Activated CD8-positive, alpha-beta memory T cell treated with anti-CD3 and anti-CD28 coated beads, Interleukin-2, amount 50 U/mL, for 48 hours (primary cell): ENCODE measurements around the gene ZNF563.
"Not testable (repeated sequence)": the region's sequence is repeated elsewhere in the genome, so short reads cannot be mapped to it uniquely, and the experiment has no call there.

ENCODE experiments used
- DNase-seq: peaks from one replicate; pipeline ENCODE4 v3.0.0-alpha.2; 2020

ZNF563 gene

GRCh38 chr19:12333162-12334159, at the start of gene ZNF563:
TSS of gene ZNF563 (minus strand) at chr19:12333633. CDS start at chr19:12333482, 151 bp downstream.
- DNase-seq = peak; percentile 97

GRCh38 chr19:12380444-12380737, 47.0 kb upstream of the ZNF563 start:
- no peak for DNase-seq

- DNase-seq = no peak
These were observed 46.5 kb upstream of the ZNF563 start for GRCh38 chr19:12379732-12380443.

DNA sequence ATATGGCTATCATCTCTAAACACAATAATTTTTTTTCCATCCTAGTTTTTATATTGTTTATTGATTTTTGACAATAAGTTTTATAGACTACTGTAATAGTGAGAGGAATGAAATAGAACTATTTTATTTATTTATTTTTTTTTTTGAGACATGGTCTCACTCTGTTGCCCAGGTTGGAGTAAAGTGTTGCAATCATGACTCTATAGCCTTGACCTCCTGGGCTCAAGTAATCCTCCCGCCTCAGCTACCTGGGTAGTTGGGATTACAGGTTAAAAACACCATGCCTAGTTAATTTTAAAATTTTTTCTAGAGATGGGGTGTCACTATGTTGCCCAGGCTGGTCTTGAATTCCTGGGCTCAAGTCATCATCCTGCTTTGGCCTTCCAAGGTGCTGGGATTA, 40.6 kb upstream of the ZNF563 start:
- no peak for DNase-seq

GRCh38 chr19:12365236-12366162, 32.1 kb upstream of the ZNF563 start, which contains the start of gene ZNF442:
TSS of gene ZNF442 (minus strand) at chr19:12365683. CDS start at chr19:12363631, 2,052 bp downstream.
- DNase-seq = peak; percentile 89

DNA sequence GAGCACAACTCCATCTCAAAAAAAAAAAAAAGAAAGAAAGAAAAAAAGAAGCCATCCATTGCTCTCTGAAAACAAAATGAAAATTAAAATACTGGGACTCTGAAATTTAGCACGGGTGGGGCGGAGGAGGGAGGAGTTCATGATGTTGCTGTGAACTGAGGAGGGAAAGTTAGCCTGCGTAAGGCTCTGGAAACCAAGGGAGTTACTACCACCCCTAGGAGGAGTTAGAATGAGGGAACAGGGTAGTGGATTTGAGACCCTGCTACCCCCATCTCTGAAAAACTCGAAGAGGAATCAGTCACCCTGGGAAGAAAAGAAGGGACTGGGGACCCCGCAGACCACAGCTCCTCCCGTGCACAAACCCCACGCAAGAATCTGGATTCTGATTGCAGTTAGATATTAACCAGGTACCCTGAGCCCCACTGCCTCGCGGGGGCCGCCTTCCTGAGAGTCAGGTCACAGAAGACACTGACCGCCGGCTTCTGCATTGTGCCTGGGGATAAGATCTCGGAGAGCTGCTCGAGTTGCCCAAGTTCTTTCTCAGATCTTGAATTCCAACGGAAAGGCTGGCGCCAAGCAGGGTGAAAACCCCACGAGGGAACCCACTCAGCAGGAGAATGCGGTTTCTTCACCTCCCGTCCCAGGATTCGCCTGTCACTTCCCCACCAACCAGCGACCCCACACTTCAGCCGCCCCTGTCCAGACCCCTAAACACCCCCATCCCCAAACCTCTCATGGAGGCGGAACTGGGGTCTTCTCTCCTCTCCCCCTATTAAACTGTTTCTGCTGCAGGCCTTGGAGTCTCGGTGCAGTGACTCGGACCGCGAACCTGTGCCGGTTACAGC, 31.2 kb upstream of the ZNF563 start:
- DNase-seq = peak; percentile 59

- DNase-seq = not testable (repeated sequence)
These were observed 28.8 kb upstream of the ZNF563 start for GRCh38 chr19:12362236-12362635.

- no peak for DNase-seq
These were observed 19.9 kb upstream of the ZNF563 start for GRCh38 chr19:12353375-12353774.

DNA sequence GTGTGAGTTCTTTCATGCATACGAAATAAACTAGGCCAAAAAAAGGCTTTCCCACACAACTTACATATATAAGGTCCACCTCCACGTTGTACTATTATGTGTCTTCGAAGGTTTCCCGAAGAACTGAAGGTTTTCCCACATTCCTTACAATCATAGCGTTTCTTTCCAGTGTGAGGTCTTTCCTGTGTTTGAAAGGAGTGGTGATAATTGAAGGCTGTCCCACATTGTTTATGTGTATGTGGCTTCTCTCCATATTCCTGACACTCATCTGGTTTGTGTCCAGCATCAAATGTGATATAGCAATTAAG, 17.4 kb upstream of the ZNF563 start:
- DNase-seq = no peak

DNA sequence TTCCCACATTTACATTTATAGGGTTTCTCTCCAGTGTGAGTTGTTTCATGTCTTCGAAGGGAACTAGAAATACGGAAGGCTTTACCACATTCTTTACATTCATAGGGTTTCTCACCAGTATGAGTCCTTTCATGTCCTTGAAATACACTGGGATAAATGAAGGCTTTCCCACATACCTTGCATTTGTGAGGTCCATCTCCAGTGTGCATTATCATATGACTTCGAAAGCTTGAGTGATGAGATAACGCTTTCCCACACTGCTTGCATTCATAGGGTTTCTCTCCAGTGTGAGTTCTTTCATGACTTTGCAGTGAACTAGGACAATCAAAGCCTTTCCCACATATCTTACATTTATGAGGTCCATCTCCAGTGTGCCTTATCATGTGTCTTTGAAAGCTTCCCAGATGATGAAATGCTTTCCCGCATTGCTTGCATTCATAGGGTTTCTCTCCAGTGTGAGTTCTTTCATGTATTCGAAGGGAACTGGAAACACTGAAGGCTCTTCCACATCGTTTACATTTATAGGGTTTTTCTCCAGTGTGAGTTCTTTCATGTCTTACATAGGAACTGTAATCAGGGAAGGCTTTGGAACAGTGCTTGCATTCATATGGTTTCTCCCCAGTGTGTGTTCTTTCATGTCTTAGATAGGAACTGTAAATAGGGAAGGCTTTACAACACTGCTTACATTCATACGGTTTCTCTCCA, 16.9 kb upstream of the ZNF563 start:
- DNase-seq = no peak

- DNase-seq = no peak
These were observed 13.5 kb upstream of the ZNF563 start for GRCh38 chr19:12346896-12347295.

DNA sequence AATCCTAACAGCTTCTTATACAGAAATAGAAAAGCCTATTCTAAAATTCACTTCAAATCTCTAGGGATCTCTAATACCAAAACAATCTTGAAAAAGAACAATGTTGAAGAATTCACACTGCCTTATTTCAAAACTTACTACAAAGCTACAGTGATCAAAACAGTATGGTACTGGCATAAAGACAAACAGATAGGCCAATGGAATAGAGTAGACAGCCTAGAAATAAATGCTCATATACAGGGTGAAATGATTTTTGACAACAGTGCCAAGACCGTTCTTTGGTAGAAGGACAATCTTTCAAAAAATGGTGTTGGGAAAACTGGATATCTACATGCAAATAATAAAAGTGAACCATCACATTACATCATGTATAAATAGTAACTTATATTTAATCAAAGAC, 11.8 kb upstream of the ZNF563 start:
- DNase-seq = no peak

DNA sequence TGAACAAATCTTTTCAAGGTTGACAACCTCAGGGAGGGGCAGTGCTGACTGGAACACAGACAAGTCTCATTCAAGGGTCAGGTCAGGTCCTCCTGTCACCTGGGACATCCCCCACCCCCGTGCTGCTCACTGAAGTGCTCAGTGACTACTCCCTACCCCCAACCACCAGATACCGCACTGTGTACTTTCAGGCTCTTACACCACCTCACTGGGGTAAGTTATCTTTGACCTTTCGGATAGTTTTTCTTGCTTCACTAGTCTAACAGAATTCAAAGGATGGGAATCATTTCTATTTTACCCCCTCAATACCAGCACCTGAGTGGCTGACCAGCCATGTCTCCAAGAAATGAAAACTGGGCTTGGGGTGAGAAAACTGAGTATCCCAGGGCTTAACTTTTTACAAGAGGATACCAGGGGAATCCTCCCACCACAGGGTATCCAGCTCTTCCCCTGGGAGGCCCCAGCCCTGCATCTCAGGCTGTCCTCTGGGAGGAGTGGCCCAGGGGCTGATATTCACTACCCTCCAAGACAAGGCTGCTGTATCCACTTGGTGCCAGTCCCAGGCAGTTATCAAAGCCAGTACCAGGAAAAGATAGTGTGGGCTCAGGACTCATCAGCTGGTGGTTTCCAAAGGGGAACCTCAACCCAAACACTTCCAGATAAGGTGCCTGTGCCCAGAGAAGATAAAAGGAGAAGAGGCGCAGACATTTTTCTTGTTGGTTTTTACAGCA, 2.1 kb downstream of the ZNF563 start:
- peak; percentile 80 for DNase-seq

DNA sequence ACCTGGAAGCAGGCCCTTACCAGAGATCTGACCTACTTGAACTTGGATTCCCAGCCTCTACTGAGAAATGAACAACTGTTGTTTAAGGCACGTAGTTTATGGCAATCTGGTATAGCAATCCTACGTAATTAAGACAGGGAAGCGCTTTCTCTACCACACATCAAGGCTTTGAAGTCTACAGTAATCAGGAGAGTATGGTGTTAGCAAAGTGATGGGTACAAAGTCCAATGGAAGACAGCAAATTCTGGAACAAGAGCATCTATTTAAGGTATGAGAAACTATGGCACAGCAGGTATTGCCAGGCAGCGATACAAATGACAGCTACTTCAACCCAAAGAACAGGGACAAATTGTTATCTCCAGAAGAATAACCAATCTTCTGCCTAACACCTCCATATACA, 3.1 kb downstream of the ZNF563 start:
- DNase-seq = no peak

DNA sequence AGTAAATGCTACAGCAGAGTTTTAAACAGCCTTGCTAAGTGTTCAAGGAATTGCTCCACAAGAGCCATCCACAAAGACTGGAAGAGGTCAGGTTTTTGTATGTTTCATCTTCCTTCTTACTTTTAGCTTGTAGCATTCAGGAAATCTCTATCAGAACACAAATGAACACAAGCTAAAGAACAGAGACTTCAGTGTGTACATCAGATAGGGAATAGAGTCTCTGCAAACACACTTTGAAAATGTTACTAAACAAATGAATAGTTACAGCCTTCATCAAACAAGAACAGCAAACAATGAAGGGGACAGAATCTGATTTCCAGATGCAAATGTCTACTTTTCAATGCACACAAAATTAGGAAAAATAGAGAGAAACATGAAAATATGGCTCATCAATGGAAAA, 7.7 kb downstream of the ZNF563 start:
- no peak for DNase-seq

DNA sequence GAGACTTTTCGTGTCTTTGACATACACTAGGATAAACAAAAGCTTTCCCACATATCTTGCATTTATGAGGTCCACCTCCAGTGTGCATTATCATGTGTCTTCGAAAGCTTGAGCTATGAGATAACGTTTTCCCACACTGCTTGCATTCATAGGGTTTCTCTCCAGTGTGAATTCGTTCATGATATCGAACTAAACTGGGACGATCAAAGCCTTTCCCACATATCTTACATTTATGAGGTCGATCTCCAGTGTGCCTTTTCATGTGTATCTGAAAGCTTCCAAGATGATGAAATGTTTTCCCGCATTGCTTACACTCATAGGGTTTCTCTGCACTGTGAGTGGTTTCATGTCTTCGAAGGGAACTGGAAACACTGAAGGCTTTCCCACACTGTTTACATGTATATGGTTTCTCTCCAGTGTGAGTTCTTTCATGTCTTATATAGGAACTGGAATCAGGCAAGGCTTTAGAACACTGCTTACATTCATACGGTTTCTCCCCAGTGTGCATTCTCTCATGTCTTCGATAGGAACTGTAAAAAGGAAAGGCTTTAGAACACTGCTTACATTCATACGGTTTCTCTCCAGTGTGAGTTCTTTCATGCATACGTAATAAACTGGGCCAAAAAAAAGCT, 14.5 kb downstream of the ZNF563 start:
- no peak for DNase-seq

DNA sequence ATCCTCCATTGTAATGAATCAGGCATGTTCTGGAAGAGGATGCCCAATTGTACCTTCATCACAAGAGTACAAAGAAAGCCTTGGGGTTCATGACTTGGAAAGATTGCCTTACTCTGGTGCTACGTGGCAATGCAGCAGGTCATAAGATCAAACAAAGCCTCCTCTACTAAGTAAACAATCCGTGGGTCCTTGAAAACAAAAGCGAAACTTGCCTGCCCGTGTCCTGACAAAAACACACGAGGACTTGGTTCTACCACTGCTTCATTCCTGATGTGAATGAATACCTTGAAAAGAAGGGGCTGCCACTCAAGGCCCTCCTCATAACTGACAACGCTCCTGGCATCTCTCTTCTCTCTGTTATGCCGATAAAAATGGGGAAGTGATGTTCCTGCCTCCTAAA, 18.9 kb downstream of the ZNF563 start:
- no peak for DNase-seq

DNA sequence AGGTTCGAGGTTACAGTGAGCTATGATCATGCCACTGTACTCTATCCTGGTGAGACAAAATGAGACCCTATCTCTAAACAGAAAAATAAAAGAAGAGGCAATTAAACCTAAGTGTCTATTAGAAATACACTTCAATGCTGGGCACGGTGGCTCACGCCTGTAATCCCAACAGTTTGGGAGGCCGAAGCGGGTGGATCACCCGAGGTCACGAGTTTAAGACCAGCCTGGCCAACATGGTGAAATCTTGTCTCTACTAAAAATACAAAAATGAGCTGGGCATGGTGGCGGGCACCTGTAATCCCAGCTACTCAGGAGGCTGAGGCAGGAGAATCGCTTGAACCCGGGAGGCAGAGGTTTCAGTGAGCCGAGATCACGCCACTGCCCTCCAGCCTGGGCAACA, 24.5 kb downstream of the ZNF563 start:
- DNase-seq = not testable (repeated sequence)

DNA sequence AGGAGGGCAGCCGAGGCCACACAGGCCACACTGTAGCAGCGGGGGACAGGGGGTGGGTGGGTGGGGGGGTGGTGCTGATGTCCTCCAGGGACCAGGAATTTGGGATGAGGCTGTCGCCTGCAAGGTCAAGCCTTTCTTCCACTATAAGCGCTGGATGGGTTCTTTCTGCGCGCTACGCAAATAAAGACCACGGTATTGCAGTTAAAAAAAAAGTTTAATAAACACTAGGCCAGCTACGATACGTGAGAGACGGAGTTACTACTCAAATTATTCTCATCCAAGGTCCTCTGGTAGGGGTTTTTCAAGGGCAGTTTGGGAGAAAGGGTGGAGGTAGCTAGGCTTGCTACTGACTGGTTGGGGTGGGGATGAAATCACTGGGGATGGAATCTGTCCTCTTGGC, 38.2 kb downstream of the ZNF563 start:
- no peak for DNase-seq
